NCI-H2029 treated with DMSO at 0.1 percent for 48 hours (cell line): ENCODE measurements around the gene NR6A1.
A peak's percentile ranks its signal among the peaks of the same experiment; 100 is the strongest.
"Not testable (repeated sequence)": the region's sequence is repeated elsewhere in the genome, so short reads cannot be mapped to it uniquely, and the experiment has no call there.

Experiments used
- DNase-seq: peaks from one replicate; lab custom pipeline; 2025; lab: John Stamatoyannopoulos, UW

Gene NR6A1

DNA sequence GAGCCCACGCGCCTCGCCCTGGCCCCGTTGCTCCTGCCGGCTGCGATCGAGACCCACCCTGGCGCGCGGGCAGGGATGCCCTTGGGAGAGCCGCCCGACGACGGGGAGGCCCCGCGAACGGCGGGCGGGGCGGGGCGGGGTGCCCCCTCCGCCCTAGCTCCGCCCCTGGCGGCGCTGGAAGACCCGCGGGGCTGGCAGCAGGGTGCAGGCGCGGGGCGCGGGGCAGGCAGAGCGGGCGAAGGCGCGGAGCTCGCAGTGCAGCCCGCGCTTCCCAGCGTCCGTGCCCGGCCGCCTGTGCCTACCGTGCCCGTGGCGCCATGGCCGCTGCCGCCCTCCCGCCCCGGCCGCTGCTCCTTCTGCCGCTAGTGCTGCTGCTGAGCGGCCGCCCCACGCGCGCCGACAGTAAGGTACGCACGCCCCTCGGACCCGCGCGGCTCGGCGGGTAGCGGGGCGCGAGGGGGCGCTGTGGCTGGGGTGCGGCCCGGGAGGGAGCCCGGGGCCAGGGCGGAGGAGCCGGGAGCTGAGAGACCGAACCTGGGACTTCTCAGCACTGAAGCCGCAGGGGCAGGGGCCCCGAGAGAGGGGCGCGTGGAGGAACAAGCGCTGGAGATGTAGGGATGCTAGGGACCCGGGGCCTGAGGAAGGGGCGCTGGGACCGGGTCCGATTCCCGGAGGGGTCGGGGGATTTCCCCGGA, 6.0 kb upstream of the NR6A1 start, which contains the start of gene OLFML2A:
TSS of gene OLFML2A (plus strand) at position 180 of the 695 bp plus-strand sequence. CDS start at position 318, 138 bp downstream.
- no peak for DNase-seq

DNA sequence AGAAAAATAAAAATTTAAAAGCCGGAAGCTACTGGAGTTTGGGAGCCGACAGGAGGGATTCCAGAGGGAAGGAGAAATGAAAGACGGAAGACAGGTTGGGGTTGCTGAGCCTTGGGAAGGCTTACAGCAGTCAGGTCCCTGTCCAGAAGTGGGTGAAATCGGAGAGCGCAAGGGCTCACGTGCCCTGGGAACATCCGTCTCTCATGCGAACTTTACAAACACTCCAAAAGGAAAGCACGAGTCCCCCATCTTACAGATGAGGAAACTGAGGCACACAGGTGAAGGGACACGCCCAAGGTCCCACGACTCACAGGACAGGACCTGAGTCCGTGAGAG, 5.5 kb upstream of the NR6A1 start:
- no peak for DNase-seq

DNA sequence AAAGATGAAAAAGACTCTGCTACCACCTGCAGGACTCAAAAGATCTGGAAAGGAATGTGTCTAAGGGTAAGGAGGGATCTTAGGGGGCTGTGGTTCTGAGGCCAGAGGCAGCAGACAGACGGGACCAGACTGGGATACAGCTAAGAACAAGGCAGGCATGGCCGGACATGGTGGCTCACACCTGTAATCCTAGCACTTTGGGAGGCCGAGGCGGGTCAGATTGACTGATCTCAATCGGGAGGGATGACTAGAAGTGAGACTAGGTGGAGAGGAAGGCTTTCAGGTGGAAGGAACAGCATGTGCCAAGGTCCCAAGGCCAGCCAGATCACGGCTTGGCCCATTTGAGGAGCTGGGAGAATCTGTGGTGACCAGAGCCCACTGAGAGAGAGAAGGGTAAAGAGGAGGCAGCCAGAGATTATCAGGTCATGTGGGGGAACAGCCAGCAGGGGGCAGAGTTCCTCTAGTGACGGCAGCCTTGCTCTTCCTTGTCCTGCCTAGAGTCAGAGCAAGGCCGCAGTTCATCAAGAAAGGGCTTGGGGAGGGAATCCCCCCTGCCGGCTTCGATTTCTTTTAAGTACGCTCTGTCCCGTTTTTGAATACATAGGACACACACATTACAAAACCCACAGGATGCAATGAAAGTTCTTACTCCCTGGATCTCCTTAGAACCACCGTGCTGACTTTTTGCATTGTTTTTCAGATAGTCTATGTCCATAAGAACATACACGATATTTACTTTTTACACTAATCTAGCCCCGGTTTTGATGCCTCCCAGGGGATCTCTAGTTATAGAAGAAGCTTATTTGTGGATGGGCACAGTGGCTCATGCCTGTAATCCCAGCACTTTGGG, 3.2 kb upstream of the NR6A1 start:
- peak; percentile 74 for DNase-seq

DNA sequence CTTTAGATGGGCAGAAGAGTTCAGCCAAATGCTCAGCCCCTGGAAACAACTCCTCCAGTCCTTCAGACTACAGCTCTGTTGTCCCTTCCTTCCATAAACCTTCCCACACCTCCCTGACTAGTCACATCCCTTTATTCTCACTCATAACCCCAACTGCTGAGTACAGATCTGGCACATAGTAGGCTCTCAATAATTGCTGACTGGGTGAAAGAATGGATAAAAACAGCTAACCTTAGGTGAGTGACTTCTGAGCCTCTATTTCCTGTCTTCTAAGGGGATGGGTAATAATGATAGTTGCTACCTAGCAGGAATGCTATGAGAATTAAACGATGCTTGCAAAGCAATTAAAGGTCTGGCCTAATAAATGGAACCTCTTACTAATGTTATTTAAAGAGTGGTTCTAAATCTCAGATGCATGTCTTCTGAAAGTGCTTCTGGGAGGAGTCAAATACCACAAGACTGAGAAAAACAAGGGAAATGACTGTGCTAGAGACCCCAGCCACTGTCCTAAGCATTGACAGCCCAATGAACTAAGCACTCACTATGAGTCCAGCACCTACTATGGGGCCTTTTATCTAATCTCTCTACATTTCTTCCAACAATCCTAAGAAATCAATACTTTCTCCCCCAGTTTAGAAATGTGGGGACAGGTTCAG, 2.5 kb upstream of the NR6A1 start:
- no peak for DNase-seq

DNA sequence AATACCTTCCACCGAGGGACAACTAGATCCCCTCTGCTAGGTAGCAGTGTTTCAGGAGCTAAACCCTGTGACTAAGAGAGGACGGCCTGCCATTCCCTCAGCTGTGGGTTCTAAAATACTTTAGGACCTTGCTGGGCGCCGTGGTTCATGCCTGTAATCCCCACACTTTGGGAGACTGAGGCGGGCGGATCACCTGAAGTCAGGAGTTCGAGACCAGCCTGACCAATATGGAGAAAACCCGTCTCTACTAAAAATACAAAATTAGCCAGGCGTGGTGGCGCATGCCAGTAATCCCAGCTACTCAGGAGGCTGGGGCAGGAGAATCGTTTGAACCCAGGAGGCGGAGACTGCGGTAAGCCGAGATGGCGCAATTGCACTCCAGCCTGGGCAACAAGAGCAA, 1.8 kb upstream of the NR6A1 start:
- not testable (repeated sequence) for DNase-seq

DNA sequence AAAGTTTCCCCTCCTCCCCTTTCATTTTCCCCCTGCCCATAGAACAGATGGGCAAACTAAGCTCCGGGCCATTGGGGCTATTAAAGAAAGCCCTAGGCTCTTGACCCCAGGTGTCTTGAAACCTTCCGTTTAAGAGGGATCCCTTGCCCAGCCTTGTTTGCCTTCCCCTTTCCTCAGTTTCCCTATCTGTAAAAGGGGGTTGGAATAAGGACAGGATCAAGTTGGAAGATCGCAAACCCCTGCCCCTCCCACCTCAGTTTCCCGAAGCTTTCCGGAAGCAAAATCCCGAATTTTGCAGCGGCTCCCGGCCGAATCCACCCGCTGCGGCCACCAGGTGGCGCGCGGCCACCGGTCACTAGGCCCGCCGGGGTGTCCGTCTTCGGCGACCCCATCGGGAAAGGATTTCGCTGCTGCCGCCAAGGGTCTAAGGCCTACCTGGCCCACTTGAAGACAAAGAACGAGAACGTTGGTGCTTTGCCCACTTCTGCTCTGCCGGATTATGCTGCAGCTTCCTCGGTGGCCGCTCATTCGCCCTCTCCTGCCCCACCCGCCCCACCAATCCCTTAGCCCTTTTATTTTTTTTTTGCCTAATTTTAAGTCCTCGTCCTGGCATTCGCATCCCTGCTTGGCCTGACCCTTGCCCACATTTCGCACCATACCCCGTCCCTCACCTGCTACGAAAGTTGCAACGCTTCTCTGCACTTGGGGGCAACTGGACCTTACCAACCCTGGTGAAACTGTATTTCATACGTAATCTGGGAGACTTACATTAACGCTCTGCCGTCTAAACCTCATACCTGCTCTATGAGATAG, 962 bp upstream of the NR6A1 start:
- DNase-seq, result no peak

DNA sequence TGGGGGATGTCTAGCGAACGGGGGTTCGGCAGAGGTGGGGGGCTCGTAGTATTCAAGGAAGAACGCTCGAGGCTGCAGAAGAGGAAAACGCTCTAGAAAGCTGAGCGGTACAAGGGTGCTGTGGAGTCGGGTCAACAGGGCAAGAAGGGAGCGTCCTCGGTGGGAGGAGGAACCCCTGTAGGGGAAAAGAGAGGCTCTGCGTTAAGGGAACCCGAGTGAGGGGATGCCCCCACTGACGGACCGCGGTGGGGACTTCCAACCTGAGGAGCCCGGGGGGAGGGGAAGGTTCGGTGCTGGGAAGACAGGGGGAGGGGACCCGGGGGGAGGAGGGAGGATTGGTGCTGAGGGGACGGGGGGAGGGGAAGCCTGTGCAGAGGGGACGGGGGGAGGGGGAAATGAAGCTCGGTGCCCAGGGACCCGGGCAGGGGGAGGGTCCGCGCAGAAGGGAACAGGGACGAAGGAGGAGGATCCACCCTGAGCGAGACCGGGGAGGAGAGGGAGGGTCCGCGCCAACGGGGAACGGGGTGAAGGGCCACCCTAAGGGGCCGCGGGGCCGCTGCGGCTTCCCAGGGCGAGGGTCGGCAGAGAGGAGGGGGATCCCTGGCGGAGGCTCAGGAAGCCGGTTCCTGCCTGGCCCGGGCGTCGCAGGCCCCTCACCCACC, 621 bp downstream of the NR6A1 start:
- no peak for DNase-seq

DNA sequence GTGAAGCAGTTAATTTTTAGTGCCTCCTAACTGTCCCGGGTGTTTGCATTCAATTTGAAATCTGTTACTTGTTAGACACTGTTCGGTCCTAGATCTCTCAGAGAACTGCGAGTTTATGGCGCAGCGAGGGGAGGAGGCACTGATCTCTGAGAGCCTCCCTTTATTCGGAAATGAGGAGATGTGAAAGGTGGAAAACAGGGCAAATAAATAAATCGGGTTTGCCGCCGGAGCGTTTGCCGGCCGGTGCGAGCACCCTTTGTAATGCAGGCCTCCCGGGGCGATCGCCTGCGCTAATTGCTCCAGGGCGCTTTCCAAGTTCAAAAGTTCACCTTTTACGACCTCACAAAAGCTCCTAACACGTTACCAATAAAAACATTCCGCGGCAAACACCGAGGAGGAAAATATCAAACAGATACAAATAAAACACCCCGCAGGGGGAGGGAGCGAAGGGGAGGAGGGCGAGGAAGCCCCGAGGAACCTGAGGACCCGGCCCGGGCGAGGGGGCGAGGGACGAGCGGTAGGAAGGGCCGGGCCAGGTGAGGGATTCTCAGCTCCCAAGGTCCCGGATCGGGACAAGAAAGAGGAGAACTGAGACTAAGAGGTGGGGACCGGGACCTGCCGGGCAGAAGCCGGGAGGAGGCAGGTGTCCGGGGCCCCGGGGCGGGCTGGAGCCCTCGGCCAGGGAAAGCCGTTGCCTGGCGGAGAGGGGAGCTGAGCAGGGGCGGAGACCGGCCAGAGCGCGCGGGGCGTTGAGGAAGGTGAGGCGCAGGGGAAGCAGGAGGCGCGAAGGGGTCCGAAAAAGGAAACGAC, 1.4 kb downstream of the NR6A1 start:
- no peak for DNase-seq

DNA sequence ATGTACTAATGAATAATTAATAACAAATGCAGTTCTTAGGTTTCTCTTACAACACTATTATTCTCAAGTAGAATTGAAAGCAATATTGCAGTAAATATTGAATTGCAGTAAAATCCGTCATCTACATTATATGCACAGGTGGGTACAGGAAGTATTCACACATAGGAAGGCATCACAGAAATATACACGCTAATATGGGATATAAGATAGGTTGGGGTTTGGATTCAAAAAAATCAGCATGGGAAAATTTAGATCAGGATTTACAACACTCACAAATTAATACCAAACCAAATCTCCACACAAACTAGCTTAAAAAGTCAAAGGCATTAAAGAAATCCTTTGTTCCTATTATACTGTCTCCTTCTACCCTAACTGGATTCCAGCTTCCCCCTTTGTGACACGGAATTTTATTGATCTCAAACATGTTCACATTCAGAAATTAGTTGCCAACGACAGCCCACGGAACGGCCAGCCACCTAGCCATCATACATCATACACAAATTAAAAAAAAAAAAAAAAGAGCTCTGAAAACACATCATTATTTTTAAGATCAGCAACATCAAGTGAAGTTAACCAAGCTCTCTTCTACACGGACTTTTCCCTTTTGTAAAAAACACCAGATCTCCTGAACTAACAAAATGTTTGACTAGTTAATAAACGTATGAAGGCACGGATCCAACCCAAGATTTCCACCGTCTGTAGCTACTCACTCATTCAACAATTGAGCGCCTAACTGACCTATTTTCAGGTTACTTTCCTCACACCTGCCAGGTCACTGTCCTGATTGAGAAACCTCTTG, 2.2 kb downstream of the NR6A1 start:
- DNase-seq, result no peak

DNA sequence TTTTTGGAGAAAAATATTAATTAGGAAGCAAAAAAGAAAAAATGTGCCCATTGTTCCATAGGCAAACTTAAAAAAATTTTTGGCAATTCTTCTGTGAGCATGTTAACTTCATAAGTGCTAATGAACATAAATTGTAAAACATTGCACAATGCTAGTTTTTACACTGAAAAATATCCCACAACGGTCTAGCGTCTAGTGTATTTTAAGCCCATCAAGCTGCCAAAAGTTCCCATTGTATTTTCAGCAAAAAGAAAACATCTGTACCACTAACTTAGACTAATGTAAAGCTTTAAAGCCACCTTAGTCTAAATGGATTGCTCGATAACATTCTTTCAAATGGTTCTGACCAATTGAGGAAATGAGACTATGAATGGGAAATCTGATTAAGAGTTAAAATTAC, 2.8 kb downstream of the NR6A1 start:
- DNase-seq, result no peak

DNA sequence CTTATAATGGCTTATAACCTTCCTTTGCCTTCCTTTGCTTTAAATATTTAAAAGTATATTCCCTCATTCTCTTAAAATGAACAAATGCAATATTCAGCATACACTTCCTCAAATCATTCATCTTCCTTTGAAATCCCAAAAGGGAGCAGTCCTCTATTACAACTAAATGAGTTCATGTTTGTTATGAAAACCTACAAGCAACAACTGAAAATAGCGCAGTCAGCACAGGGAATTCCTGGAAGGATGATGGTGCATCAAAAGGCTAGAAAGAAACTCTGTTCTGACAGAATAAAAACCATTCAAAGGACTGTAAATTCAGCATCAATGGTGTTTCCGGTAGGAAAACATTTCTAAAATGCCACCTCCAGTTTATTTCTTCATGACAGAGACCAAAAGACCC, 3.3 kb downstream of the NR6A1 start:
- DNase-seq, result no peak

DNA sequence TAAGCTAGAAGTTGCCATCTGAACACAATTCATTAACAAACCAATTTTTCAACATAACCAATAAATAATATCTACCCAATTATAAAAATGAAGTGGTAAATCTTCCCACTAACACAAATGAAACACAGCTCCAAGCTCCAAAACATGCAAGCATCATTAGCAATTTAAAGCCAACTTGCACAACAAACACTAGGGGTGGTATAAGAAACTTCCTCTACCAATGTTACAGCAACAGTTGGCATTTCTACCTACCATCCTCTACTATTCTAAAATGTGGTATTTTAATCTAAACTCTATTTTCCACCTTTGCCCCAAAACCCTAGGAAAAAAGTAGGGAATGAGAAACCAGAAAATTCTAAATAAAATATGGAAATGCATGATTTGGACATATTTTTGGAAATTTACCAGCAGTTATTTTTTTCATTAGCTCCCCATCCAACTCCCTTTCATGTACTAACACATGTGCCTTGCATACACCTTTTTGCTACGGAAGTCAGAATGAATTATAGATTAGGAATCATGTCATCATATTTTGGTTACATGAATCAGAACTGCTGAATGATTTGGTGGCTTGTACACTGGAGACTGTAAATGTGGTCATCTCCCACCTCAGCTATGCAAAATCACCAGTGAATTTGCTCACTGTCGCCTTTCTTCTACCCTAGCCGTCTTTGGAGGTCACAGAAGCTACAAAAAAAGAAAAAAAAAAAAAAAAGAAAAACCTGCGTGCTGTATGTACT, 4.1 kb downstream of the NR6A1 start:
- DNase-seq, result no peak

DNA sequence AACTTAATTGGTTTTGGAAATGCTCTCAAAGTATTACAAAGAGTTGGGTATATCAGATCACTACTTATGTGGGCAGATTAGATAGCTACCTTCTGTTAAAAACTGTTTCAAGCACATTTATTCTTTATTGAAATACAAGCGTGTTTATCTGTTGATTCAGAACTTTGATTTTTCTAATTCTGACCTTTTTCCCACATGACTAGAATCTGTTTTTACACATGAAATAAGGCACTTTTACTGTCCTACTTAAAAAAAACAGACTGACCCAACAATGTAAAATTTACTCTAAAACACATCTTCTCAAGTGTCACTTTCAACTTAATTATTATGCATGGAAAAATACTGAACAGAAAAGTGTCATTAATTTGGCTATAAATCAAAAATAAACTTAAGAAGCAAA, 4.8 kb downstream of the NR6A1 start:
- no peak for DNase-seq

DNA sequence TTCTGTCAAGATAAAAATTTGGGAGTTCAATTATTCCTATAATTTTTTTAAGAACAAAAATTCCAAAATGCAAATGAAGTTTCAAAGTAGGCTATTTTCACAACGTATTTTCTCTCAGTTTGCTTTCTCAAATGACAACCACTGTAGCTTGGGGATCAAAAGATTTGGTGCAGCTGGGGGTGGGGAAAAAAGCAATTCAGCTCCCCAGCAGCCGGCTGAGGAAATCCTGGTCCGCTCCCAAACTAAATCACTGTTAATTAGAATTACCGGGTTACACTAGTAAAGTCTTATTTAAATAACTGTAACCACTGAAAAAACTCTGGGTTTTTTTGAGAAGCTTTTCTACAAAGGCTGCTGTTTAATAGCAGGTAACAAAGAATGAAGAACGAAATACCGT, 5.7 kb downstream of the NR6A1 start:
- DNase-seq, result no peak

DNA sequence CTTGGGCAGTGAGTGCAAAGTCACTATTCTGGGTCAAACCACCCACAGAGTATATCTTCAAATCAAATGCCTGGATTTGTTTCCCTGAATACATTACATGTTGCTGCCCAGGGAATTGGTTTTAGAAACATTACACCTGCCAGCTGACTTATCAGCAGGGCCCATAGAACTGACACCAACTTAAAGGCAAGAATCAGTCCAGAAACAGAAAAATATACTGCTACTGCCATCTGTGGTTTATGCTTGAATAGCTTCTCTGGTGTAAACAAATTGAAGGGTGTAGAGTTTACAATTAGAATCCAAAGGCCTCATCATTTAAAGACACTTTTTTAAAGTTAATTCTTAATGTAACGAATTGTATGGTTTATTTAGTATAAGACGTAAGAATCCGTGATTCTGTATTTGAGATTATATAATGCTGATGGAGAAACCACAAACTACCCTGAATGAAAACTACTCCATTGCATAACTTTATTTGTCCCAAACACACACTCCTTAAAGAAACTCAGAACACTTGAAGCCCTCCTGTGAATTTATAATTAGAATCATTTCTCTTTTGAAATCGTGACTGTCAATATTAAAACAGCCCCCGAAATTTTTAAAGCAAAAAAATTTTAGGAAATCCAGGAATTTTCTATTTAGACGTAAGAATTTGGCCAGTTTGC, 6.2 kb downstream of the NR6A1 start:
- DNase-seq, result no peak

DNA sequence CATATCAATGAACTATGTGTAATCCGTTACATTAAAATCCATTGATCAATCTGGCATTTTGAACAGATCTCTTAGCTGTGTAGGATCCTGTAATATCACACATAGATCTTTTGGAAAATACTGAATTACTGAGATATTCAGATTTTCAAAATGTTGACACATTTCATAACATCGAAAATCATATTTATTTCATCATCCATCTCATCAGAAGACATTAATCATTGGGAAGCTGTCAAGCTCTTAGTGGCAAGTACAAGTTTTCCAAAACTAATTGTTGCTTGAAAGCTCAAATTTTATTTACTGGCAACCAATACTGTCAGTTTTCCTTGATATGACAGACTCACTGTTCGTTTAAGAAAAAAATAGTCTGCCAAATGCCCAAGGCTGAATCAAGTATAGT, 8.5 kb downstream of the NR6A1 start:
- DNase-seq, result no peak

DNA sequence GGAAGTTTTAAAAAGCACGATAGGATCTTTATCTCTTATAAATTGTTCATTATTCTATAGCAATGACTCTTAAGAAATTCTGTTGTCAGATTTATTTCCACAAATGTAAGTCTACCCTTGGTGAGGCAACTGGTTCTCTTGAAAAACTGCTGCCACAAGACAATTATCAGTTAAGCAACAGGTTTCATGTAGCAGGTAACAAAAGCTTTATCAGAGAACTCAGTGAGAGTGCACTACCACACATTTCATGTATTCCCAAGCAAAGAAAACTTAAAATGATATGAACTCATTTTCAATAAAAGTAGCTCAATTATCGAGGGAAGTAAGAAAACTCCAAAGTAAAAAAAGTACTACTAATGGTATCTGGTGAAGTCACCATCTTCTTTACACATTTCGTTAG, 9.4 kb downstream of the NR6A1 start:
- DNase-seq, result no peak

DNA sequence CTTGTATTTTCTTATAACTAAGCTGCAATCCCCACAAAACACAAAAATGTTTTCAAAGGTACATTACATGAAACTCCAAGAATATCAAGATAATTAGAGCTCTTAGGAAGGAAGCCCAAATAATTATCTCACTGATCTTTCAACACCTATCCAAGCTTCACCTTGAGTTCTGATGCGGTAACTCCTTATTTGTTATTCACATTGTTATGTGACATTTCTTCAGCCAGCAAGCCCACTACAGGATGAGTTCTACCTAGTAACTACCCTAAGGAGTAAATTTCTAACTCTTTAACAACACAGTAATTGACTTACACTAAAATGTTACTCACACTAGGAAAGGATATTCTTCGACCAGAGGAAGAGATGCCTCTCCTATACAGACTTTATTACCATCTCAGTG, 9.9 kb downstream of the NR6A1 start:
- no peak for DNase-seq

DNA sequence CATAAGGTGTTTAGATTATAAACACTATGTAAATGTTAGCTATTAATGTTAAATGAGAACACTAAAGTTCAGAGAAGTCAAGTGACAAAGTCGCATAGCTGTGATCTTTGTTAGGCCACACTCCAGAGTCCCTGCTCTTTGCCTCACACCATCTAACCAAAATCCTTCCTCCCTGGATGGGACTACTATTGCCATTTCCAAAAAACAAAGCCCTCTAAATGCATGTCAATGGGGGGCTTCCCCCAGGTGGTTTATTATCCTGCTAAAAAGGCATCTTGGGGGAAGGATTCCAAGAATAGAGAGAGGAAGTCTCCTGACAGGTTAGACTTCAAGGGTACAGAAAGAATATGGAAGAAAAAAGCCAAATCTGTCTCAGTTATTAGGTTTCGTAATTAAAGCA, 10.4 kb downstream of the NR6A1 start:
- DNase-seq, result no peak
